DND-41 (cell line): ENCODE measurements around the gene GARNL3.

Experiments used
- ATAC-seq: fragments of 200-7000 bp; cut with Tn5 transposase; 3 replicates; pipeline ENCODE4 v1.9.1; 2021; ENCODE audit warnings: low read depth; ENCODE audit not compliant: insufficient read depth
- DNase-seq: peaks from one replicate; pipeline ENCODE4 v3.0.0-alpha.2; 2020
- H2AFZ ChIP-seq: 2 replicates; pipeline ENCODE4 v1.6.0; 2012; ENCODE audit warnings: low read depth, low read length
- H3K27ac ChIP-seq: 2 replicates; pipeline ENCODE4 v1.5.1; 2012; ENCODE audit warnings: low read length, inconsistent platforms
- H3K27me3 ChIP-seq: fragments of 200-600 bp; sonication (generic); 2 replicates; pipeline ENCODE4 v1.6.0; 2012; ENCODE audit warnings: low read length, mild to moderate bottlenecking, inconsistent platforms; ENCODE audit not compliant: insufficient read depth, poor library complexity
- H3K36me3 ChIP-seq: 2 replicates; pipeline ENCODE4 v1.5.1; 2012; ENCODE audit warnings: low read length, inconsistent platforms; ENCODE audit not compliant: insufficient read depth
- H3K4me1 ChIP-seq: 2 replicates; pipeline ENCODE4 v1.5.1; 2012; ENCODE audit warnings: mild to moderate bottlenecking, low read length; ENCODE audit not compliant: insufficient read depth
- H3K4me2 ChIP-seq: 2 replicates; pipeline ENCODE4 v1.6.0; 2012; ENCODE audit warnings: mild to moderate bottlenecking, moderate library complexity, low read length, inconsistent platforms; ENCODE audit not compliant: insufficient read depth
- H3K4me3 ChIP-seq, 2 experiments: fragments of 200-600 bp in 1 of 2; shearing (Covaris generic) in 1 of 2; 2 replicates each; pipeline ENCODE4 v1.5.1; 2012 to 2016; ENCODE audit warnings: inconsistent platforms in 2 of 2, low read length in 2 of 2, mild to moderate bottlenecking in 2 of 2, low read depth in 1 of 2, moderate library complexity in 1 of 2
- H3K79me2 ChIP-seq: 2 replicates; pipeline ENCODE4 v1.6.0; 2012; ENCODE audit warnings: low read length, inconsistent platforms; ENCODE audit not compliant: insufficient read depth
- H3K9ac ChIP-seq: 2 replicates; pipeline ENCODE4 v1.6.0; 2012; ENCODE audit warnings: low read depth, mild to moderate bottlenecking, inconsistent platforms, low read length, moderate library complexity
- H3K9me3 ChIP-seq: 2 replicates; pipeline ENCODE4 v1.5.1; 2012; ENCODE audit warnings: low read length, moderate library complexity, mild to moderate bottlenecking, inconsistent platforms; ENCODE audit not compliant: insufficient read depth, severe bottlenecking
- H4K20me1 ChIP-seq: 2 replicates; pipeline ENCODE4 v1.6.0; 2012; ENCODE audit warnings: low read length; ENCODE audit not compliant: insufficient read depth
- CTCF ChIP-seq: IDR thresholded peaks from 2 replicates; pipeline ENCODE4 v1.5.1; 2012; ENCODE audit warnings: borderline replicate concordance, low read length, moderate library complexity, mild to moderate bottlenecking; ENCODE audit not compliant: poor library complexity, severe bottlenecking; ENCODE audit errors: extremely low read depth
- EZH2 ChIP-seq: IDR thresholded peaks from 3 replicates; pipeline ENCODE4 v1.6.1; 2012; ENCODE audit warnings: borderline replicate concordance, low read depth, mild to moderate bottlenecking, moderate library complexity, low read length, inconsistent platforms; ENCODE audit not compliant: severe bottlenecking

Gene GARNL3

DNA sequence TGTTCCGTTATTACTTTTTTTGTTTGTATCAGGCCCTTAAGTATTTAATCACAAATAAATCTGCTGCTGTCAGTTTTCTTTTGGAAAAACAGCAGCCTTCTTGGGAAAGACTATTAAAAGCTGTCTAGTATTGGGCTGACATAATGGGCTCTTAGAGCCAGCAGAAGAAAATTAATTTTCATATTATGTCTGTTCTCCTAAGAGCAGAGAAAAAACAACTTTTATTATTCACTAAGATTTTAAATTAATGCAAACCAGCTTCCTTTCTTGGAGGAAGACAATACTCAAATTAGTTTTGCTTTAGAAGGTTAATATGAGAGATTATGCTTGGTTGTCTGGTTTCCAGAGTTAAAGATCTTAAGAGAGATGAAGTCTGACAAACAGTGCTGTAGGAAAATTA lies 30.6 kb upstream of the GARNL3 start:
- H3K9ac ChIP-seq = no peak overlapping the region
- H3K4me2 ChIP-seq = no peak overlapping the region
- H3K9me3 ChIP-seq = no peaks in the 10 kb centered on the region
- no peak overlapping the region for H3K4me3 ChIP-seq
- H3K4me1 ChIP-seq = no peaks in the 10 kb centered on the region
- no peaks in the 10 kb centered on the region for H3K36me3 ChIP-seq
- TF ChIP-seq EZH2 (no peak), CTCF (no peak)
- H3K27ac ChIP-seq = no peak overlapping the region
- DNase-seq (no peak), ATAC-seq (no peak)
- H3K27me3 ChIP-seq = peaks cover 48% of the 10 kb centered on the region
- H2AFZ ChIP-seq = no peak overlapping the region
- no peaks in the 10 kb centered on the region for H3K79me2 ChIP-seq
- H4K20me1 ChIP-seq = no peaks in the 10 kb centered on the region

DNA sequence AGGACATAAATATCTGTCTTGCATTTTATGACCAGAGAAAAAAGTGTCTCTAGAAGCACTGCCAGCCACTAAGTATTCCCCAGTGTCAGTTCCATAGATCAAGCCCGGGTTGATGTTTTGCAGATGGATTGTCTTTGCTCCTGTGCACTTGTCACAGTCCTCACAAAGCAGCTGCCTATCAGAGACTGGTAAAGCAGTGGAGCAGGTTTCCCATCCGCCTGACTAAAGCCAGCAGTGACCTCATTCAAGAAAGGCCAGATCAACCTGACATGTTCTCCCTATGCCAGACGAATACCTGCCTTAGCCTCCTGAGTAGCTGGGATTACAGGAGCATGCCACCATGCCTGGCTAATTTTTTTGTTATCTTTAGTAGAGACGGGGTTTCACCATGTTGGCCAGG lies 26.8 kb upstream of the GARNL3 start:
- H3K36me3 ChIP-seq = no peaks in the 10 kb centered on the region
- no peaks in the 10 kb centered on the region for H3K79me2 ChIP-seq
- no peaks in the 10 kb centered on the region for H3K4me1 ChIP-seq
- TF ChIP-seq EZH2 = no peak
- no peak for TF ChIP-seq CTCF
- H3K9me3 ChIP-seq = no peaks in the 10 kb centered on the region
- DNase-seq (no peak), ATAC-seq (no peak)
- H3K4me2 ChIP-seq = no peak overlapping the region
- H3K27me3 ChIP-seq = peaks cover 47% of the 10 kb centered on the region
- H3K4me3 ChIP-seq = no peak overlapping the region
- H3K9ac ChIP-seq = no peak overlapping the region
- H2AFZ ChIP-seq = no peak overlapping the region
- H3K27ac ChIP-seq = no peak overlapping the region
- no peaks in the 10 kb centered on the region for H4K20me1 ChIP-seq

DNA sequence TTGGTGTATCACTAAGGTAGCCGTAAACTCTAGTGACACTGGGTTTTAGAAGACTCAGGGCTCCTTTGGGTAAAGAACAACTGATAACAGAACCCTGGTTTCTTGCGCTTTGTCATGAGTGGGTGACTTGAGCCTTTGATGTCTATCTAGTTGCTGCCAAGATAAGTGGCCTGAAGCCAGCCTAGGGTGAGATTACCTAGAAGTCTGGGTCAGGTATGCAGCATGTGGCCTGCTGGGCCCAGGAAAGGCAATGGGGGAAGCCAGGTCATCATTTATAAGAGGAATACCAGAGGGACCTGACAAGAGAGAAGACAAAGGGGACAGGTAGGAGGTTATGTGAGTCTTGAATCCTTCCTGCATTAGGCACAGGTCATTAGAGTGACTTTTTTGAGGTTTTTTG lies 23.2 kb upstream of the GARNL3 start:
- H3K36me3 ChIP-seq = no peaks in the 10 kb centered on the region
- H3K4me1 ChIP-seq = no peaks in the 10 kb centered on the region
- no peak overlapping the region for H3K9ac ChIP-seq
- H3K79me2 ChIP-seq = no peaks in the 10 kb centered on the region
- no peak for TF ChIP-seq CTCF
- TF ChIP-seq EZH2 = no peak
- H3K27ac ChIP-seq = no peak overlapping the region
- H2AFZ ChIP-seq = no peak overlapping the region
- DNase-seq (no peak), ATAC-seq (no peak)
- no peak overlapping the region for H3K4me2 ChIP-seq
- H3K27me3 ChIP-seq = peaks cover 44% of the 10 kb centered on the region
- no peaks in the 10 kb centered on the region; the same call in 1 of the 2 replicates for H4K20me1 ChIP-seq
- H3K4me3 ChIP-seq = no peak overlapping the region
- H3K9me3 ChIP-seq = no peaks in the 10 kb centered on the region
